ENCODE results near the gene ZNF425. TPM values are rescaled to one million over a fixed set of nuclear protein-coding genes. Genes with fewer than 3 reads are reported as not detected.
"Not testable (repeated sequence)": the region's sequence is repeated elsewhere in the genome, so short reads cannot be mapped to it uniquely, and the experiment has no call there.

The ZNF425 gene
- total RNA-seq, 1 experiment from 2014 or later, result 5.2 TPM

GRCh38 chr7:149145031-149145845, 19.1 kb upstream of the ZNF425 start:
- intact Hi-C loops (cut with micrococcal nuclease; ENCODE audit: unreplicated experiment), result loop anchor here (1.0 to 5.0 kb wide), 7 partner anchors 52 to 212 kb away; partner anchors contain the start of gene ZNF282
- no peak overlapping the region for H2AFZ ChIP-seq
- H3K4me3 ChIP-seq, result peak overlapping the region; percentile 59; the same call in 1 of the 2 replicates
- H3K4me1 ChIP-seq (replicated peaks; ENCODE audit: insufficient read depth), result peaks cover 59% of the 10 kb centered on the region
- no peaks in the 10 kb centered on the region for H3K9me2 ChIP-seq (ENCODE audit: insufficient read depth)
- no peaks in the 10 kb centered on the region for H3K27me3 ChIP-seq (ENCODE audit: insufficient read depth, low read depth)
- TF ChIP-seq CTCF (conservative IDR thresholded peaks at IDR 0.05), result no peak
- TF ChIP-seq EZH2 (IDR thresholded peaks at IDR 0.05; ENCODE audit: low read depth), result no peak
- peak overlapping the region; percentile 95 for H3K27ac ChIP-seq
- H3K9me3 ChIP-seq (ENCODE audit: insufficient read depth, low read depth), result no peaks in the 10 kb centered on the region
- H3K36me3 ChIP-seq (ENCODE audit: low read depth), result no peaks in the 10 kb centered on the region
- peak overlapping the region; percentile 90 for H3K4me2 ChIP-seq
- DNase-seq, result peak; percentile 62 to 100
- POLR2A ChIA-PET (ENCODE audit: unreplicated experiment), result no interaction called here
- CTCF ChIA-PET, result no interaction called here
- H4K20me1 ChIP-seq (ENCODE audit: insufficient read depth), result no peaks in the 10 kb centered on the region
- no TSS peak for BruUV-seq (replicated peaks)
- H3K79me2 ChIP-seq (ENCODE audit: low read depth), result peaks cover 27% of the 10 kb centered on the region
- peaks cover 49% of the 10 kb centered on the region for H3F3A ChIP-seq (ENCODE audit: insufficient read depth, low read depth)

GRCh38 chr7:149144436-149144922, 18.4 kb upstream of the ZNF425 start:
- POLR2A ChIA-PET (ENCODE audit: unreplicated experiment); H3K36me3 ChIP-seq (ENCODE audit: low read depth); H3K27me3 ChIP-seq (ENCODE audit: insufficient read depth, low read depth); H3K9me3 ChIP-seq (ENCODE audit: insufficient read depth, low read depth); intact Hi-C loops (cut with micrococcal nuclease; ENCODE audit: unreplicated experiment); H4K20me1 ChIP-seq (ENCODE audit: insufficient read depth); H3K9me2 ChIP-seq (ENCODE audit: insufficient read depth); BruUV-seq (replicated peaks): not testable (repeated sequence)
- H3K4me2 ChIP-seq, result peak overlapping the region; percentile 90
- peaks cover 19% of the 10 kb centered on the region for H3K79me2 ChIP-seq (ENCODE audit: low read depth)
- peak overlapping the region; percentile 95 for H3K27ac ChIP-seq
- peaks cover 60% of the 10 kb centered on the region for H3K4me1 ChIP-seq (replicated peaks; ENCODE audit: insufficient read depth)
- peak overlapping the region; percentile 59 for H3K4me3 ChIP-seq
- CTCF ChIA-PET, result interaction anchor here (0.6 kb wide), 1 partner anchor 182 kb away, joined by 4 read pairs; no protein-coding TSS in a partner anchor
- DNase-seq, result peak in 1 of 2 experiments; percentile 71
- H2AFZ ChIP-seq, result peak overlapping the region; percentile 64
- peaks cover 51% of the 10 kb centered on the region for H3F3A ChIP-seq (ENCODE audit: insufficient read depth, low read depth)

DNA sequence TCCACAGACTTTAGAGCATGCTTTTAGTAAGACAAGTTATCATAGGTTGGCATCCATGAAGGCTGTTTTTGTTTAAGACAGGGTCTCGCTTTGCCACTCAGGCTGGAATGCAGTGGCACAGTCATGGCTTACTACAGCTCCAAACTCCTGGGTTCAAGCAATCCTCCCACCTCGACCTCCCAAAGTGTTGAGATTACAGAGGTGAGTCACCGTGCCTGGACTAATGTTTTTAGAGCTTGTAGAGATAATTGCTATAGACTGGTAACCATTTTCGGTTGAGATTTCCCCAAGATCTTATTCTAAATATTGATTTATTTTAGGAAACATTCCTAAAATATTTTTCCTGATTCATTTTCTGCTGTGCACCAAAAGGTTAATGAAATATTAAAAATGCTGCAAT, 15.8 kb upstream of the ZNF425 start:
- H3K9me2 ChIP-seq (ENCODE audit: insufficient read depth), result no peaks in the 10 kb centered on the region
- ChIA-PET CTCF (interaction anchor here (0.6 kb wide), 1 partner anchor 1734 kb away, joined by 7 read pairs; no protein-coding TSS in a partner anchor), POLR2A (ENCODE audit: unreplicated experiment) (no interaction called here)
- peaks cover 56% of the 10 kb centered on the region for H3F3A ChIP-seq (ENCODE audit: insufficient read depth, low read depth)
- intact Hi-C loops (cut with micrococcal nuclease; ENCODE audit: unreplicated experiment), result no loop called here
- H3K4me1 ChIP-seq (replicated peaks; ENCODE audit: insufficient read depth), result peaks cover 52% of the 10 kb centered on the region
- BruUV-seq (replicated peaks), result no TSS peak
- no peaks in the 10 kb centered on the region for H3K9me3 ChIP-seq (ENCODE audit: insufficient read depth, low read depth)
- DNase-seq, result no peak
- no peaks in the 10 kb centered on the region for H3K27me3 ChIP-seq (ENCODE audit: insufficient read depth, low read depth)
- no peak overlapping the region for H2AFZ ChIP-seq
- no peak overlapping the region for H3K4me3 ChIP-seq
- TF ChIP-seq EZH2 (IDR thresholded peaks at IDR 0.05; ENCODE audit: low read depth) (no peak), CTCF (conservative IDR thresholded peaks at IDR 0.05) (no peak)
- H3K4me2 ChIP-seq, result no peak overlapping the region
- H4K20me1 ChIP-seq (ENCODE audit: insufficient read depth), result no peaks in the 10 kb centered on the region
- no peak overlapping the region for H3K27ac ChIP-seq
- no peaks in the 10 kb centered on the region for H3K36me3 ChIP-seq (ENCODE audit: low read depth)
- H3K79me2 ChIP-seq (ENCODE audit: low read depth), result no peaks in the 10 kb centered on the region
